Measurements from ENCODE around the gene VPS4B. TPM values are rescaled to one million over a fixed set of nuclear protein-coding genes. Genes with fewer than 3 reads are reported as not detected.
A peak's percentile ranks its signal among the peaks of the same experiment; 100 is the strongest.

VPS4B gene
- total RNA-seq, 1 experiment from 2014 or later = 59.7 TPM

DNA sequence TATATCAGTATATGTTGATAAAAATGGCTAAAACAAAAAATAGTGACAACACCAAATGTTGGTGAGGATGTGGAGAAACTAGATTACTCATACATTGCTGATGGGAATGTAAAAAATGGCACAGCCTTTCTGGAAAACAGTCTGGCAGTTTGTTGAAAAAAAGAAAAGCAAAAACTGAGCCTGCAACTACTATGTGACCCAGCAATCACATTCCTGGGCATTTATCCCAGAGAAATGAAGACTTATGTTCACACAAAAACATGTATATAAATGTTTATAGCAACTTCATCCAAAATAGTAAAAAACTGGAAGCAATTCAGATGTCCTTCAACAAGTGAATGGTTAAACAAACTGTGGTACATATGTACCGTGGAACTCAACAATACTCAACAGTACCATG, 47.7 kb downstream of the VPS4B start:
- Histone ChIP-seq H3K4me3 (no peak overlapping the region), H3K36me3 (ENCODE audit: low read depth) (no peaks in the 10 kb centered on the region), H3K9me3 (ENCODE audit: insufficient read depth, low read depth) (no peaks in the 10 kb centered on the region; the same call in 1 of the 2 replicates), H4K20me1 (ENCODE audit: insufficient read depth) (no peaks in the 10 kb centered on the region), H3K4me2 (no peak overlapping the region), H3K79me2 (ENCODE audit: low read depth) (no peaks in the 10 kb centered on the region), H3K27ac (no peak overlapping the region), H3K27me3 (ENCODE audit: insufficient read depth, low read depth) (no peaks in the 10 kb centered on the region), H3K9me2 (ENCODE audit: insufficient read depth) (no peaks in the 10 kb centered on the region), H3K4me1 (replicated peaks; ENCODE audit: insufficient read depth) (no peaks in the 10 kb centered on the region), H3F3A (ENCODE audit: insufficient read depth, low read depth) (no peaks in the 10 kb centered on the region), H2AFZ (no peak overlapping the region)
- TF ChIP-seq, protein P1, sequence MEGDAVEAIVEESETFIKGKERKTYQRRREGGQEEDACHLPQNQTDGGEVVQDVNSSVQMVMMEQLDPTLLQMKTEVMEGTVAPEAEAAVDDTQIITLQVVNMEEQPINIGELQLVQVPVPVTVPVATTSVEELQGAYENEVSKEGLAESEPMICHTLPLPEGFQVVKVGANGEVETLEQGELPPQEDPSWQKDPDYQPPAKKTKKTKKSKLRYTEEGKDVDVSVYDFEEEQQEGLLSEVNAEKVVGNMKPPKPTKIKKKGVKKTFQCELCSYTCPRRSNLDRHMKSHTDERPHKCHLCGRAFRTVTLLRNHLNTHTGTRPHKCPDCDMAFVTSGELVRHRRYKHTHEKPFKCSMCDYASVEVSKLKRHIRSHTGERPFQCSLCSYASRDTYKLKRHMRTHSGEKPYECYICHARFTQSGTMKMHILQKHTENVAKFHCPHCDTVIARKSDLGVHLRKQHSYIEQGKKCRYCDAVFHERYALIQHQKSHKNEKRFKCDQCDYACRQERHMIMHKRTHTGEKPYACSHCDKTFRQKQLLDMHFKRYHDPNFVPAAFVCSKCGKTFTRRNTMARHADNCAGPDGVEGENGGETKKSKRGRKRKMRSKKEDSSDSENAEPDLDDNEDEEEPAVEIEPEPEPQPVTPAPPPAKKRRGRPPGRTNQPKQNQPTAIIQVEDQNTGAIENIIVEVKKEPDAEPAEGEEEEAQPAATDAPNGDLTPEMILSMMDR (conservative IDR thresholded peaks at IDR 0.05) = no peak
- TF ChIP-seq EZH2 (IDR thresholded peaks at IDR 0.05; ENCODE audit: low read depth) = no peak
- intact Hi-C loops (cut with micrococcal nuclease; ENCODE audit: unreplicated experiment) = no loop called here
- DNase-seq = no peak
- BruUV-seq (replicated peaks) = no TSS peak
- ChIA-PET CTCF (no interaction called here), POLR2A (ENCODE audit: unreplicated experiment) (no interaction called here)

GRCh38 chr18:63373161-63373560, 49.1 kb downstream of the VPS4B start:
- ChIA-PET CTCF (no interaction called here), POLR2A (ENCODE audit: unreplicated experiment) (no interaction called here)
- BruUV-seq (replicated peaks) = no TSS peak
- H2AFZ ChIP-seq = no peak overlapping the region
- H3K27me3 ChIP-seq (ENCODE audit: insufficient read depth, low read depth) = no peaks in the 10 kb centered on the region
- DNase-seq = no peak
- no peak for TF ChIP-seq EZH2 (IDR thresholded peaks at IDR 0.05; ENCODE audit: low read depth)
- TF ChIP-seq, protein P1 (conservative IDR thresholded peaks at IDR 0.05) = no peak
- intact Hi-C loops (cut with micrococcal nuclease; ENCODE audit: unreplicated experiment) = no loop called here
- no peak overlapping the region for H3K4me2 ChIP-seq
- H3K9me2 ChIP-seq (ENCODE audit: insufficient read depth) = no peaks in the 10 kb centered on the region
- no peaks in the 10 kb centered on the region; the same call in 1 of the 2 replicates for H3K9me3 ChIP-seq (ENCODE audit: insufficient read depth, low read depth)
- 0 out of 2 replicates have a peak, but pooled peaks cover 6% of the 10 kb centered on the region for H3K4me1 ChIP-seq (replicated peaks; ENCODE audit: insufficient read depth)
- no peak overlapping the region for H3K4me3 ChIP-seq
- no peaks in the 10 kb centered on the region for H3K36me3 ChIP-seq (ENCODE audit: low read depth)
- no peaks in the 10 kb centered on the region for H3K79me2 ChIP-seq (ENCODE audit: low read depth)
- 0 out of 2 replicates have a peak, but pooled peaks cover 3% of the 10 kb centered on the region for H3F3A ChIP-seq (ENCODE audit: insufficient read depth, low read depth)
- no peaks in the 10 kb centered on the region for H4K20me1 ChIP-seq (ENCODE audit: insufficient read depth)
- H3K27ac ChIP-seq = no peak overlapping the region

- Histone ChIP-seq H2AFZ (peak overlapping the region; percentile 95; the same call in 1 of the 2 replicates), H3K9me2 (ENCODE audit: insufficient read depth) (no peaks in the 10 kb centered on the region), H3K27me3 (ENCODE audit: insufficient read depth, low read depth) (no peaks in the 10 kb centered on the region), H3K4me1 (replicated peaks; ENCODE audit: insufficient read depth) (peaks cover 20% of the 10 kb centered on the region), H3K4me3 (peak overlapping the region; percentile 99; the same call in 1 of the 2 replicates), H3K4me2 (peak overlapping the region; percentile 98), H3K79me2 (ENCODE audit: low read depth) (peaks cover 33% of the 10 kb centered on the region), H3K36me3 (ENCODE audit: low read depth) (0 out of 2 replicates have a peak, but pooled peaks cover 4% of the 10 kb centered on the region), H3K9me3 (ENCODE audit: insufficient read depth, low read depth) (no peaks in the 10 kb centered on the region; the same call in 1 of the 2 replicates), H3K27ac (no peak overlapping the region), H4K20me1 (ENCODE audit: insufficient read depth) (peaks cover 10% of the 10 kb centered on the region), H3F3A (ENCODE audit: insufficient read depth, low read depth) (peaks cover 12% of the 10 kb centered on the region; the same call in 1 of the 2 replicates)
- CTCF ChIA-PET = no interaction called here
- no TSS peak for BruUV-seq (replicated peaks)
- POLR2A ChIA-PET (ENCODE audit: unreplicated experiment) = no interaction called here
- intact Hi-C loops (cut with micrococcal nuclease; ENCODE audit: unreplicated experiment) = loop anchor here (10.0 kb wide), 1 partner anchor 476 kb away; no protein-coding TSS in a partner anchor
- no peak for DNase-seq
- TF ChIP-seq EZH2 (IDR thresholded peaks at IDR 0.05; ENCODE audit: low read depth) = no peak
- TF ChIP-seq, protein P1 (conservative IDR thresholded peaks at IDR 0.05) = no peak
Observed at GRCh38 chr18:63368611-63369010, 53.7 kb downstream of the VPS4B start.

Measured in PC-9 (cell line).